GM10266 (cell line): ENCODE results near the gene TYRO3.
A peak's percentile ranks its signal among the peaks of the same experiment; 100 is the strongest.

Experiments used
- DNase-seq: peaks from one replicate; pipeline ENCODE4 v3.0.0; 2012; ENCODE audit errors: extremely low spot score
- CTCF ChIP-seq: IDR thresholded peaks from 2 replicates; pipeline ENCODE4 v1.5.1; 2012; ENCODE audit warnings: mild to moderate bottlenecking, low read depth; ENCODE audit not compliant: control insufficient read depth, insufficient read depth; ENCODE audit errors: missing control alignments

TYRO3 gene

GRCh38 chr15:41599061-41599460 is 40.0 kb downstream of the TYRO3 start:
- DNase-seq: no peak
- no peak for TF ChIP-seq CTCF

GRCh38 chr15:41603411-41603935 is 44.5 kb downstream of the TYRO3 start:
- no peak for TF ChIP-seq CTCF

GRCh38 chr15:41603941-41604911 is 45.2 kb downstream of the TYRO3 start:
- peak; percentile 57 for DNase-seq
- peak; percentile 56 for TF ChIP-seq CTCF

More at GRCh38 chr15:41603411-41603935, 44.5 kb downstream of the TYRO3 start:
- DNase-seq: no peak

GRCh38 chr15:41605566-41605965 is 46.6 kb downstream of the TYRO3 start:
- no peak for TF ChIP-seq CTCF
- no peak for DNase-seq

- DNase-seq: no peak
- no peak for TF ChIP-seq CTCF
Measured at GRCh38 chr15:41606997-41607396, 48.0 kb downstream of the TYRO3 start.

GRCh38 chr15:41609123-41609522 is 50.1 kb downstream of the TYRO3 start:
- no peak for TF ChIP-seq CTCF
- DNase-seq: no peak

GRCh38 chr15:41610048-41610447 is 51.0 kb downstream of the TYRO3 start:
- no peak for TF ChIP-seq CTCF
- DNase-seq: no peak
